WI38 (cell line): ENCODE data around the gene COL4A2.
"Not testable (repeated sequence)": the region's sequence is repeated elsewhere in the genome, so short reads cannot be mapped to it uniquely, and the experiment has no call there.

ENCODE experiments used
- H3K4me3 ChIP-seq: 2 replicates; pipeline ENCODE4 v1.5.1; 2011; ENCODE audit warnings: low read depth, mild to moderate bottlenecking, control low read depth, low read length
- TF ChIP-seq, protein P1 (sequence below): IDR thresholded peaks from 2 replicates; pipeline ENCODE4 v1.5.1; 2012; ENCODE audit warnings: low read depth, mild to moderate bottlenecking, control low read depth, low read length

Gene COL4A2

DNA sequence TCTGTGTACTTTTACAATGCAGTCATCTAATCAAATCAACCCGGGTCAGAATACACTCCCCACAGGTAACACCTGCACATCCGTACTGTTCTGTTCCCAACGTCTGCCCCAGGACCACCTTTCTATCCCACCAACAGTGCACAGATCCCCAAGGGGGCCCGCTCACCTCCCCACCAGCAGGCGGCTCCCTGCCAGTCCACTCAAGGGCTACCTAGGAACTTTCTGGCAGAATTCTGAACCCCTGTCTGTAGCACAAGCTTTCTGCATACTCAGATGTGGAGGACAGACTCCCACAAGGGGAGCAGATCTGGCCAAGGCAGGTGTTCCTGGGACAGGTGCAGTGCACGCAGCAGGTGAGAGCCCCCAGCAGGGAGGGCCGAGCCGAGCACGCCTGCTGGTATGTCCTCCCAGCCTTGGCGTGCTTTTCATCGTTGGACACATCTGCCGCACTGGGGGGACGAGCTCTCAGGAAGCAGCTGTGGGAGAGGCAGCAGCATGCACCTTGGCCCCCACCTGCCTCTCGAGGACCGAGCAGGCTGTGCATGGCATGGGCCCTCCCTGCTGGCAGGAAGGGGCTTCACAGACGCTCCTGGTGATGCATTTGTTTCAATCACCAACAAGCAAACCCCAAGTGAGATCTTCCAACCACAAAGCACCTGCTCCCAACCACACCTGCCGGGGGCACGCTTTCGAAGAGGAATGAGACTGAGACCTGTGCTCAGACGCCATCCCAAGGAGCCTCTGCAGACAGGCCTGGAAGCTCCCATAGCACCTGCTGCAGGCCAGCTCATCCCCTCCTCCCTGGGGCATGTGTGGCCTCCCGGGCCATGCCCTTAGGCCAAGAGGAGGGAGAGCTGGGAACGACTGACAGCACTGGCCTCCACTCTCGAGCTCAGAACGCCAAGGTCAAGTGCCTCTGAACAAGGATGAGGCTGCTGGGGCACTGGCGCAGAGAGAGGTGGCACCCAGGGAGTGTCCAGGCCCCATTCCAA is 218.5 kb downstream of the COL4A2 start:
- no peak overlapping the region for H3K4me3 ChIP-seq
- TF ChIP-seq, protein P1, sequence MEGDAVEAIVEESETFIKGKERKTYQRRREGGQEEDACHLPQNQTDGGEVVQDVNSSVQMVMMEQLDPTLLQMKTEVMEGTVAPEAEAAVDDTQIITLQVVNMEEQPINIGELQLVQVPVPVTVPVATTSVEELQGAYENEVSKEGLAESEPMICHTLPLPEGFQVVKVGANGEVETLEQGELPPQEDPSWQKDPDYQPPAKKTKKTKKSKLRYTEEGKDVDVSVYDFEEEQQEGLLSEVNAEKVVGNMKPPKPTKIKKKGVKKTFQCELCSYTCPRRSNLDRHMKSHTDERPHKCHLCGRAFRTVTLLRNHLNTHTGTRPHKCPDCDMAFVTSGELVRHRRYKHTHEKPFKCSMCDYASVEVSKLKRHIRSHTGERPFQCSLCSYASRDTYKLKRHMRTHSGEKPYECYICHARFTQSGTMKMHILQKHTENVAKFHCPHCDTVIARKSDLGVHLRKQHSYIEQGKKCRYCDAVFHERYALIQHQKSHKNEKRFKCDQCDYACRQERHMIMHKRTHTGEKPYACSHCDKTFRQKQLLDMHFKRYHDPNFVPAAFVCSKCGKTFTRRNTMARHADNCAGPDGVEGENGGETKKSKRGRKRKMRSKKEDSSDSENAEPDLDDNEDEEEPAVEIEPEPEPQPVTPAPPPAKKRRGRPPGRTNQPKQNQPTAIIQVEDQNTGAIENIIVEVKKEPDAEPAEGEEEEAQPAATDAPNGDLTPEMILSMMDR = no peak

DNA sequence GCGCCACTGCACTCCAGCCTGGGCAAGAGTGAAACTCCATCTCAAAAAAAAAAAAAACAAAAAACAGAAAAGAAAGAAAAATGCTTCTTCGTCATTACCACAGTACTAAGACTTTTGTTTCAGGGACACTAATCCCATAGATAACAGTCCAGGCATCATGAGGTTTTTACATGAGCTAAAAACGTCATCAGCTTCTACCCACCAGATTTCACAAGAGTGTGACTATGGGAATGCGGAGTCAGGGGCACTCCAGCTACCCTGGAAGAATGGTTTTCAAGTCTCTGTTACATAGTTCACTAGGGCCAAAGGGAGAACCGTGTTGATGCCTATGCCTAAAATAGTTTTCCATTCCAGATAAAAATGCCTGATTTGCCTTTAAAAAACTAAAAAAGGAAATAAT is 221.3 kb downstream of the COL4A2 start:
- H3K4me3 ChIP-seq = no peak overlapping the region
- TF ChIP-seq, protein P1 = no peak

DNA sequence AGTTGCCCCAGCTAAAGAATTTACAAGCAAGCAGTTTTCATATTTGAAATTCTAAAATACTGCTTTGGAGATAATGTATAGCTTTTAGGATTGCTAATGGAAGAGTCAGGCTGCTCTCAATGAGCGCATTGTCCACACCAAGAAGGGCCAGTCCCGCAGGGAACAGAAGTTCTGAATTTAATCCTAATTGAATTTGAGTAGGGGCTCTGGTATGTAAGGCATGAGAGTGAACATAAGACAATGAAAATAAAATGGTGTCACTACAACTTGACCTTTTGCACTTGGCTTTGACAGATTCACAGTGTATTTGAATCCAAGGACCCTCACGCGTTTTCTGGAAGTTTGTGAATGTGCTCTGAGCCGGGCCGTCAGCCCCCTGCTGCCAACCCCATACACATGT is 221.8 kb downstream of the COL4A2 start:
- H3K4me3 ChIP-seq = no peak overlapping the region
- TF ChIP-seq, protein P1 = no peak

DNA sequence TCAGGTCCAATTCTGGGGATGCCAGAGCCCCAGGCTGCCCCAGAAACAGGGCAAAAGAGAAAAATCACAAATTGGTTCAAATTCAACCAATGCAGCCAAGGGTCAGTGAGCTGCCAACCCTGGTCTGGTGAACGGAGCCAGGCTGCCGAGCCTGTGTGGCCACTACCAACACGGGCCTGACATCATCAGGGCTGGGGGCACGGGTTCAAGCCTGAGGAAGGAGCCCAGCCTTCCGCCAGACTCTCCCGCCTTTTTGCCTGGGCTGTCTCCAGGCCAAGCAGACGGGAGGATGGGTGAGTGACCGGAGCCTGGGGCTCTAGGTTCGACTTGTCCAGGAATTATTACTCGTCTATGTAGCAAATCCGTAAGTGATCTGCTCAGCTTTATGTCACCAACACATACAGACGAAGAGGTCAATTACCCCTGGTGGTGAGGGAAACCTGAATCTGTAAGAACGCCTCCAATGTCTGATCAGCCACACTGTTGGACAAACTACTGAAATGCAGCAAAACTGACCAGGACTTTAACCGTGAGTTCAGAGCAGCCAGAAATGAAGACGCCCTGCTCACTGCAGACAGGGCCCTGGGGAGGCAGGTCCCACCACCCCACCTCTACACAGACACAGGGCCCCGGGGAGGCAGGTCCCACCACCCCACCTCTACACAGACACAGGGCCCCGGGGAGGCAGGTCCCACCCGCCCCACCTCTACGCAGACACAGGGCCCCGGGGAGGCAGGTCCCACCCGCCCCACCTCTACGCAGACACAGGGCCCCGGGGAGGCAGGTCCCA is 222.6 kb downstream of the COL4A2 start:
- TF ChIP-seq, protein P1 = no peak
- H3K4me3 ChIP-seq = no peak overlapping the region

DNA sequence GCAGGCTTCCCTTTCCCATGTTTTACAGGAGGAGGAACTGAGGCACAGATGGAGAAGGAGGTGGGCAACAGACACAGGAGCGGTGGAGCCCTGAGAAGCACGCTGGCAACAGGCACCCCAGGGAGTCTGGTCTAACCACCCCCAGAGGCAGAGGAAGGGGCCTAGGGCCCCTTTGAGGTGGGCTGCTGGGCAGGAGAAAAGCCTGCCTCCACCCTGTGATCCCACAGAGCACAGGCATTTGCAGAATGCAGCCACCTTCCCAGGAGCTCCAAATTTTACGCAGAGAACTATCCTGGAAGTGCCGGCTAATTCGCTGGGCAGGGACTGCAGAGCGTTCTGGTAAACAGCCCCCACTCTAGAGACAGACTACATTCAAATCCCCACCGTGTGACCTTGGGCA is 224.0 kb downstream of the COL4A2 start:
- TF ChIP-seq, protein P1 = no peak

DNA sequence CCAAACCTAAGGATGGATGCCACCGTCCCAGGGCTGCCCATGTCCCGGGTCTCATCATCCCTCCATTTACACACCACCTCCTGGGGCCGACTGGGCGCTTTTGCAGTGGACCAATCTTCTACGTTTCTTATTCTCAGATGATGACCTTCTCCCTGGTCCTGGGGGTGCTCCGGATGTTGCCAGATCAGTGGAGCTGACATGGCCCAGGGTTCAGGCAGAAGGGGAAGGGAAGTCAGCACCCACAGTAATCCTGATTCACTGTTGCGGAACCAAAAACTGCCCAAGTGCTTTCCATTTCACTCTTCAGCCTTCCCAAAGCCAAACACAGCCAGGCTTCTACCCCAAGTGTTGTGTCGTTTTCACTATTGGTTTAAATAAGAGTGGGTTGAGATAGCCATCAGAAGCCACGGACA is 224.6 kb downstream of the COL4A2 start:
- TF ChIP-seq, protein P1 = no peak
- no peak overlapping the region for H3K4me3 ChIP-seq

More for the DNA sequence above, 224.0 kb downstream of the COL4A2 start:
- H3K4me3 ChIP-seq = no peak overlapping the region

DNA sequence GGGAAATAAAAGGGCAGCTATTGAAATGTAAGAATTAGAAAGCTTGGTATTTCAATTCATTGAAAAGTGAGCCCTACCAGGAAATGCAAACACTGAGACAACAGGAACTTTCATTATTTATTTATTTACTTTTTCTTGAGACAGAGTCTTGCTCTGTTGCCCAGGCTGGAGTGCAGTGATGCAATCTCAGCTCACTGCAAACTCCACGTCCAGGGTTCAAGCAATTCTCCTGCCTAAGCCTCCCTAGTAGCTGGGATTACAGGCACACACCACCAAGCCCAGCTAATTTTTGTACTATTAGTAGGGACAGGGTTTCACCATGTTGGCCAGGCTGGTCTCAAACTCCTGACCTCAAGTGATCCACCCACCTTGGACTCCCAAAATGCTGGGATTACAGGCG is 225.2 kb downstream of the COL4A2 start:
- not testable (repeated sequence) for H3K4me3 ChIP-seq
